Nephron progenitor cell (in vitro differentiated cells): ENCODE measurements around the gene CHTOP.

ENCODE experiments used
- DNase-seq: peaks from one replicate; pipeline ENCODE4 v3.0.0; 2021
- H3K27ac Mint-ChIP-seq: 2 replicates; pipeline ENCODE4 v1.8.0; 2021; ENCODE audit warnings: mild to moderate bottlenecking, moderate library complexity, mixed read lengths
- H3K27me3 Mint-ChIP-seq: 2 replicates; pipeline ENCODE4 v1.8.0; 2021; ENCODE audit warnings: mild to moderate bottlenecking, low read depth, mixed read lengths; ENCODE audit not compliant: poor library complexity
- H3K36me3 Mint-ChIP-seq: 2 replicates; pipeline ENCODE4 v1.8.0; 2021; ENCODE audit warnings: low read depth, mixed read lengths
- H3K4me1 Mint-ChIP-seq: 2 replicates; pipeline ENCODE4 v1.8.0; 2021; ENCODE audit warnings: mixed read lengths
- H3K4me3 Mint-ChIP-seq: 2 replicates; pipeline ENCODE4 v1.8.0; 2021; ENCODE audit warnings: mild to moderate bottlenecking, moderate library complexity, mixed read lengths
- H3K9me3 Mint-ChIP-seq: 2 replicates; pipeline ENCODE4 v1.8.0; 2021; ENCODE audit warnings: mild to moderate bottlenecking, moderate library complexity, mixed read lengths
- TF ChIP-seq, protein P1 (sequence below): fragments of 200-600 bp; sonication (generic); IDR thresholded peaks from 2 replicates; pipeline ENCODE4 v1.5.0; 2021; ENCODE audit warnings: antibody characterized with exemption

CHTOP gene

DNA sequence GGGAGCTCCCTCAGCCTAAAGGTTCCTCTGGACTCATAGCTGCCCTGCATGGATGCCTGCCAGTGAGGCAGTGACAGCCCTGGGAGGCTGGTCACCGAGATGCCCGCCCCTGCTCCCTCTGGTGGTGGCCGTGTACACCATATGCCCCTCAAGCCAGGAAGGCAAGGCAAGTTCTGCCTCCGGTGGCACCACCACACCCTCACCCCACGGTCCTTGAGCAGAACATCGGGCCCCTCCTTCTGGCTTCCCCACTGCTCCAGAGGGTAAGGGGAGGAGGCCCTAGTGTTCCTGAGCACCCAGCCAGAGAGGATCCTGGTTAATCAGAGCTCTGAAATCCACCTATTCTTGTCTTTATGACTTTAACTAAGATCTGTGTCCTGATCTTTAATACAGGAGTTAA lies 16.2 kb upstream of the CHTOP start:
- peaks cover 39% of the 10 kb centered on the region for H3K36me3 Mint-ChIP-seq
- peaks cover 21% of the 10 kb centered on the region for H3K4me1 Mint-ChIP-seq
- H3K9me3 Mint-ChIP-seq: peaks cover 4% of the 10 kb centered on the region
- DNase-seq: peak; percentile 58
- no peak overlapping the region for H3K4me3 Mint-ChIP-seq
- no peak overlapping the region for H3K27ac Mint-ChIP-seq
- TF ChIP-seq, protein P1, sequence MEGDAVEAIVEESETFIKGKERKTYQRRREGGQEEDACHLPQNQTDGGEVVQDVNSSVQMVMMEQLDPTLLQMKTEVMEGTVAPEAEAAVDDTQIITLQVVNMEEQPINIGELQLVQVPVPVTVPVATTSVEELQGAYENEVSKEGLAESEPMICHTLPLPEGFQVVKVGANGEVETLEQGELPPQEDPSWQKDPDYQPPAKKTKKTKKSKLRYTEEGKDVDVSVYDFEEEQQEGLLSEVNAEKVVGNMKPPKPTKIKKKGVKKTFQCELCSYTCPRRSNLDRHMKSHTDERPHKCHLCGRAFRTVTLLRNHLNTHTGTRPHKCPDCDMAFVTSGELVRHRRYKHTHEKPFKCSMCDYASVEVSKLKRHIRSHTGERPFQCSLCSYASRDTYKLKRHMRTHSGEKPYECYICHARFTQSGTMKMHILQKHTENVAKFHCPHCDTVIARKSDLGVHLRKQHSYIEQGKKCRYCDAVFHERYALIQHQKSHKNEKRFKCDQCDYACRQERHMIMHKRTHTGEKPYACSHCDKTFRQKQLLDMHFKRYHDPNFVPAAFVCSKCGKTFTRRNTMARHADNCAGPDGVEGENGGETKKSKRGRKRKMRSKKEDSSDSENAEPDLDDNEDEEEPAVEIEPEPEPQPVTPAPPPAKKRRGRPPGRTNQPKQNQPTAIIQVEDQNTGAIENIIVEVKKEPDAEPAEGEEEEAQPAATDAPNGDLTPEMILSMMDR: peak; percentile 37
- peaks cover 7% of the 10 kb centered on the region for H3K27me3 Mint-ChIP-seq

DNA sequence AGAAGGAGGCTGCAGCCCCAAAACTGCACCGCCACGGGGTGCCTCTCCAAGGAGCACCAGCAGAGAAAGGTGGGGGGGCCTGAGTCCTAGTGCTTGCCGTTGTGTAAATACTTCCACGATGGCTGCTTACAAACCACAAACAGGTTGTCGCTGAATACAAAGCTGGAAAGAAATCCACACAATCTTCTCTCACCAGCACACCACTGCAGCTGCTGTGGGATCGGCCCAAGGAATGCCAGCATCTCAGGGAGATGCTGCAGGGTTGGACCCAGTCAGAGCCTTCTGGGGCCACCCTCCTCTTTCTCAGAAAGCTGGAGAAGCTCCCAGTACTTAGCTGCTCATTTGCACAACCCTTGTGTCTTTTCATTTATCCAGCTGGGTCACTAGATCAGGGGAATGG lies 14.7 kb upstream of the CHTOP start:
- H3K36me3 Mint-ChIP-seq: peaks cover 54% of the 10 kb centered on the region

DNA sequence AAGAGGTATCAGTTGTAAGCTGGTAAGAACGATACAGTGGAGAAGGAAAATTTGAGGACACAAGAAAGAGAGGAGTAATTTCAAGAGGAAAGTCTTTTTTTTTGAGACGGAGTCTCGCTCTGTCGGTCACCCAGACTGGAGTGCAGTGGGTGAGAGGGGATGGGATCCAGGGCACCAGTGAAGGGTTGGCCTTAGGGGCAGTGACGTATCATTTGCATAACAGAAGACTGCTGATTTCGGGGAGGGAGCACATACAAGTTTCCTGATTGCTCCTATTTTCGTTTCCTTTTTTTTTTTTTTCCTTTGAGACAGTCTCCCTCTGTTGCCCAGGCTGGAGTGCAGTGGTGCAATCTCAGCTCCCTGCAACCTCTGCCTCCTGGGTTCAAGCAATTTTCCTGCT lies 10.8 kb upstream of the CHTOP start:
- no peak for DNase-seq
- Mint-ChIP-seq H3K36me3 (peaks cover 73% of the 10 kb centered on the region), H3K4me1 (peaks cover 56% of the 10 kb centered on the region), H3K9me3 (peaks cover 4% of the 10 kb centered on the region), H3K27ac (no peak overlapping the region), H3K4me3 (peak overlapping the region; percentile 93), H3K27me3 (no peaks in the 10 kb centered on the region)
- TF ChIP-seq, protein P1: no peak

More for the DNA sequence above, 14.7 kb upstream of the CHTOP start:
- Mint-ChIP-seq H3K4me1 (peaks cover 29% of the 10 kb centered on the region), H3K9me3 (peaks cover 4% of the 10 kb centered on the region), H3K4me3 (no peak overlapping the region), H3K27me3 (peaks cover 7% of the 10 kb centered on the region), H3K27ac (no peak overlapping the region)
- TF ChIP-seq, protein P1: no peak
- no peak for DNase-seq

DNA sequence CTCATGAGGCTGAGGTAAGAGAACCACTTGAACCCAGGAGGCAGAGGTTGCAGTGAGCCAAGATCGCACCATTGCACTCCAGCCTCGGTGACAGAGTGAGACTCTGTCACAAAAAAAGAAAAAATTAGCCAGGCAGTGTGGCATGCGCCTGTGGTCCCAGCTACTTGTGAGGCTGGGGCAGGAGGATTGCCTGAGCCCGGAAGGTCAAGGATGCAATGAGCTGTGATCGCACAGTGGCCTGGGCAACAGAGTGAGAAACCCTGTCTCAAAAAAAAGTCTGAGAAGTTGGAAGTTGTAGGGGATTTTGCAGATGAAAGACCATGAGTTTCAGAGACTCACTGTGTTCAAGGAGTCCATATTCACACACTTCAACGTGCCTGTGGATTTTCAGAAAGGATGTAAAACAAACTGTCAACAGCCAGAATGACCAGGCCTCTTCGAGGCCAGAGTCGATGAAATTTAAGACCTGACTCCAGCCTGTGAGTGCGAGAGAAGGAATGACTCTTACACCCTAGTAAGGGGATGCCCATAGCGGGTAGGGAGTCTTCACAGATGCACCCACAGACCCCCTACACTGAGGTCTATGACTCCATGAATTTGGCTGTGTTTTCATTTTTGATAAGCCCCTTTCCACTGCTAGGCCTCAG lies 8.8 kb upstream of the CHTOP start:
- no peaks in the 10 kb centered on the region for H3K9me3 Mint-ChIP-seq
- H3K4me3 Mint-ChIP-seq: peak overlapping the region; percentile 93
- TF ChIP-seq, protein P1: no peak
- no peak for DNase-seq
- no peaks in the 10 kb centered on the region for H3K27me3 Mint-ChIP-seq
- peaks cover 76% of the 10 kb centered on the region for H3K4me1 Mint-ChIP-seq
- peaks cover 55% of the 10 kb centered on the region for H3K36me3 Mint-ChIP-seq
- peak overlapping the region; percentile 84 for H3K27ac Mint-ChIP-seq

DNA sequence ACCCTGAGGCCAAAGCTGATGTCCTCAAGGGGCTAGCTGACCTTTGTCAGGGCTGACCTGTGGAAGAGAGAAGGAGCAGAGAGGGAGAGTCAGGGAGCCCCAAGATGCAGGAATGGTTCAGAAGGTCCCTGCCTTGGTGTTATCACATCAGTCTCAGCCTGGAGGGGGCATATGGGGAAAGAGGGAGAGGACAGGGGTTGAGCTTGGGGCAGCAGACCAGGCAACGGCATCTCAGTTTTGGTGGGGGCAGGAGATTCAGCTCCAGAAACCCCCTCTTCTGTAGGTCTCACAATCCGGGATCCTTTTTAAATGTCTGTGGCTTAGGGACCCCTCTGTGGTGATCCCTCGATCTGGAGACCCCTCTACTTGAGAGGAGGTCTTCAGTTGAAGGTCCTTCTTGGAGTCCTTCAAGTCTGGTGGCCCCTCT lies 7.4 kb upstream of the CHTOP start:
- Mint-ChIP-seq H3K4me1 (peaks cover 88% of the 10 kb centered on the region), H3K9me3 (no peaks in the 10 kb centered on the region), H3K36me3 (peaks cover 47% of the 10 kb centered on the region), H3K27ac (peak overlapping the region; percentile 99), H3K27me3 (no peaks in the 10 kb centered on the region), H3K4me3 (peak overlapping the region; percentile 93)
- no peak for DNase-seq
- TF ChIP-seq, protein P1: no peak
